Panc1 (cell line): Measurements from ENCODE around the gene MIOS.

Source experiments
- POLR2AphosphoS5 ChIP-seq: IDR thresholded peaks from 2 replicates; pipeline ENCODE4 v1.6.1; 2012; ENCODE audit warnings: mild to moderate bottlenecking, low read depth, low read length, moderate library complexity
- SIN3A ChIP-seq: IDR thresholded peaks from 2 replicates; pipeline ENCODE4 v1.6.1; 2012; ENCODE audit warnings: low read depth, mild to moderate bottlenecking, low read length, moderate library complexity, borderline replicate concordance; ENCODE audit not compliant: insufficient read depth
- TCF7L2 ChIP-seq: IDR thresholded peaks from 2 replicates; pipeline ENCODE4 v1.6.1; 2011; ENCODE audit warnings: mild to moderate bottlenecking, low read depth, low read length, inconsistent platforms
- TF ChIP-seq, protein P1 (sequence below): fragments of 450-650 bp; IDR thresholded peaks from 2 replicates; pipeline ENCODE4 v1.5.1; 2017; ENCODE audit warnings: mild to moderate bottlenecking

DNA sequence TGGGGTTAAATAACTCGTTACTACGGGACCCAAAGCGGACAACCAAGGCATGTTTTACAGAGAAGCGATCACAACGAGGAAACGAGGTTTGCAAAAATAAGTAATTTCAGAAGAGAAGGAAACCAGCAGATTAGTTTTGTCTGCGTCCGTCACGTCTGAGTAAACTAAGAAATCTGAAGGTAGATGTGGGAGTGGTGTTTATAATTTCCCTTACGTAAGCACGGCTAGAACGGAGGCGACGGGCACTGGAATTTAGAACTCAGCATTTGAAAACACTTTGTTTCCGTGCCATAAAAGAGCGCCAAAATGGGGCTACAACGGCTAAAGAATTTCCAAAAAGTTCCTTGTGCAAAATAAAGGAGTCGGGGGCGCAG lies 73.2 kb downstream of the MIOS start:
- TF ChIP-seq POLR2AphosphoS5 (no peak; the same call in 1 of the 2 replicates), TCF7L2 (no peak), SIN3A (no peak)
- TF ChIP-seq, protein P1, sequence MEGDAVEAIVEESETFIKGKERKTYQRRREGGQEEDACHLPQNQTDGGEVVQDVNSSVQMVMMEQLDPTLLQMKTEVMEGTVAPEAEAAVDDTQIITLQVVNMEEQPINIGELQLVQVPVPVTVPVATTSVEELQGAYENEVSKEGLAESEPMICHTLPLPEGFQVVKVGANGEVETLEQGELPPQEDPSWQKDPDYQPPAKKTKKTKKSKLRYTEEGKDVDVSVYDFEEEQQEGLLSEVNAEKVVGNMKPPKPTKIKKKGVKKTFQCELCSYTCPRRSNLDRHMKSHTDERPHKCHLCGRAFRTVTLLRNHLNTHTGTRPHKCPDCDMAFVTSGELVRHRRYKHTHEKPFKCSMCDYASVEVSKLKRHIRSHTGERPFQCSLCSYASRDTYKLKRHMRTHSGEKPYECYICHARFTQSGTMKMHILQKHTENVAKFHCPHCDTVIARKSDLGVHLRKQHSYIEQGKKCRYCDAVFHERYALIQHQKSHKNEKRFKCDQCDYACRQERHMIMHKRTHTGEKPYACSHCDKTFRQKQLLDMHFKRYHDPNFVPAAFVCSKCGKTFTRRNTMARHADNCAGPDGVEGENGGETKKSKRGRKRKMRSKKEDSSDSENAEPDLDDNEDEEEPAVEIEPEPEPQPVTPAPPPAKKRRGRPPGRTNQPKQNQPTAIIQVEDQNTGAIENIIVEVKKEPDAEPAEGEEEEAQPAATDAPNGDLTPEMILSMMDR, result no peak
